ENCODE data around the gene ADGRF1. TPM values are rescaled to one million over a fixed set of nuclear protein-coding genes. Genes with fewer than 3 reads are reported as not detected.

ADGRF1 gene
- total and polyA plus RNA-seq, 11 donors: 0.23 TPM; not detected in 10

DNA sequence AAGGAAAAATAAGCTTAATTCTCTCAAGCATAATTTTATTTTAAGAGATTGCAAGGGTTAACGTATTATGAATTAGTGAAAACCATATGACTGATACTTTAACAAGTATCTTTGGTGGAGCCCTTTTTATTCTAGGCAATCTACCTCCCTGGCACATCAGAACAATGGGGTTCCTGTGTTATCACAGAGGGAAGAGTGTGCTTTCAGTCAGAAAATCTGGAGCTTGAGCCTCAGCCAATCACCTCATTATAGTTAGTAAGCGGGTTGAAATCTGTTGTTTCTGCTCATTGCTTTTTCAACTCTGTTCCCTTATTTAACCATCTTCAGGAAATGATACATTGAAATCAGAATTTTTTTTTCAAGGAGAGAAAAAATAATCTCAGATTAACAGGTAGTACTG lies 391 bp downstream of the ADGRF1 start:
- ATAC-seq: no peak

DNA sequence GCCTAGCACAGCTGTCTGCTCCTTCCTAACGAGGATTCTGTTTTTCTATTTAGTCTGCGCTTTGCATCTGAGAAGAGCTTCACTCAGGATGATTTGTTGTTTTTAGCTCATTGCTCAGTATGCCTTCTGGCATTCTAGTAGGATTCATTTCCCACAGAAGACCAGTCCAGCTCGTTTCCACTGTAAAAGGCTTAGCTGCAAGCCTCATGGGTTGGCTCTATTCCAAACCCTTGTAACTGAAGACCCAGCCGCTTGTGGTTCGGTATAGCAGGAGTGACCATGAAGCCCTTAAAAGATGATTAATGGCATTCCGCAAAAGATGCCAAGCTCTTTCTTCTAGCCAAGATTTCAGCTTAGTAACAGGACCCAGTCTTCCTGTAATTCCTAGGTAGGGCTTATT lies 7.2 kb downstream of the ADGRF1 start:
- intact Hi-C loops (cut with DNase I): no loop called here
- Histone ChIP-seq H3K36me3 (no peaks in the 10 kb centered on the region), H3K4me1 (peaks cover 0 to 28% (median 16%) of the 10 kb centered on the region in 12 donors), H3K27ac (peak overlapping the region in 2 of 12 donors; percentile 20 to 31), H3K9me3 (no peaks in the 10 kb centered on the region), H3K4me3 (no peak overlapping the region), H3K27me3 (peaks cover 0 to 13% (median 0%) of the 10 kb centered on the region in 9 donors)
- TF ChIP-seq, protein P1, sequence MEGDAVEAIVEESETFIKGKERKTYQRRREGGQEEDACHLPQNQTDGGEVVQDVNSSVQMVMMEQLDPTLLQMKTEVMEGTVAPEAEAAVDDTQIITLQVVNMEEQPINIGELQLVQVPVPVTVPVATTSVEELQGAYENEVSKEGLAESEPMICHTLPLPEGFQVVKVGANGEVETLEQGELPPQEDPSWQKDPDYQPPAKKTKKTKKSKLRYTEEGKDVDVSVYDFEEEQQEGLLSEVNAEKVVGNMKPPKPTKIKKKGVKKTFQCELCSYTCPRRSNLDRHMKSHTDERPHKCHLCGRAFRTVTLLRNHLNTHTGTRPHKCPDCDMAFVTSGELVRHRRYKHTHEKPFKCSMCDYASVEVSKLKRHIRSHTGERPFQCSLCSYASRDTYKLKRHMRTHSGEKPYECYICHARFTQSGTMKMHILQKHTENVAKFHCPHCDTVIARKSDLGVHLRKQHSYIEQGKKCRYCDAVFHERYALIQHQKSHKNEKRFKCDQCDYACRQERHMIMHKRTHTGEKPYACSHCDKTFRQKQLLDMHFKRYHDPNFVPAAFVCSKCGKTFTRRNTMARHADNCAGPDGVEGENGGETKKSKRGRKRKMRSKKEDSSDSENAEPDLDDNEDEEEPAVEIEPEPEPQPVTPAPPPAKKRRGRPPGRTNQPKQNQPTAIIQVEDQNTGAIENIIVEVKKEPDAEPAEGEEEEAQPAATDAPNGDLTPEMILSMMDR (IDR thresholded peaks at IDR 0.05): no peak
- no peak for TF ChIP-seq POLR2A (IDR thresholded peaks at IDR 0.05)
- DNase-seq (peak in 3 of 5 donors; percentile 19 to 28 (median 26)), ATAC-seq (peak; percentile 26 to 56 (median 46))
- 20 to 36% (median 29%) methylated on average over 6 of the region's 6 CpGs for WGBS, 4 donors

More for the DNA sequence above, 391 bp downstream of the ADGRF1 start:
- 66 to 70% (median 69%) methylated on average over 2 of the region's 2 CpGs for WGBS, 4 donors
- no peaks in the 10 kb centered on the region for H3K27me3 ChIP-seq
- intact Hi-C loops (cut with DNase I): loop anchor here in 3 of 10 donors (5.0 to 10.0 kb wide), 3 partner anchors 184 to 627 kb away; no protein-coding TSS in a partner anchor
- TF ChIP-seq POLR2A (IDR thresholded peaks at IDR 0.05): no peak
- TF ChIP-seq, protein P1 (IDR thresholded peaks at IDR 0.05): no peak
- H3K27ac ChIP-seq: no peak overlapping the region
- peaks cover 0 to under 1% (median 0%) of the 10 kb centered on the region in 12 donors for H3K4me1 ChIP-seq
- H3K4me3 ChIP-seq: no peak overlapping the region
- H3K36me3 ChIP-seq: no peaks in the 10 kb centered on the region
- no peak for DNase-seq
- no peaks in the 10 kb centered on the region for H3K9me3 ChIP-seq

DNA sequence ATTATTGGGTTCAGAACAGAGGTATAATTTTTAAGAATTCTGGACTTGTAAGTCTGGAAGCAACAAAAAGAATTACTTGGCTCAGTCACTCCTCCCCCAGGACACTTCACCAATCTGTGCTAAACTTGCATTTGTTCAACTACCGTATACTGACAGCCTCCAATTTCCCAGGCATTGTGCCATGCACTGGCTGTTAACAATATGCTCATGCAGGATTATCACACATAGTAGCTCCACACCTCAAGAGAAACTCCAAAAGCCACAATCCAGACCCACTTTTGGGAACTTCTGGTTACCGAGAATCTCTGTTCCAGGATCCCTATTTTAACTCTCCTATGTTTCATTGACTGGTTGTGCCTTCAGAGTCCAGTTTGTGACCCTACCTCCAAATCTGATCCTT lies 7.7 kb downstream of the ADGRF1 start:
- no peaks in the 10 kb centered on the region for H3K9me3 ChIP-seq
- WGBS, 4 donors: 43 to 54% (median 52%) methylated on average over 2 of the region's 2 CpGs
- intact Hi-C loops (cut with DNase I): no loop called here
- ATAC-seq: no peak
- peaks cover 0 to 28% (median 16%) of the 10 kb centered on the region in 12 donors for H3K4me1 ChIP-seq
- H3K36me3 ChIP-seq: no peaks in the 10 kb centered on the region
- no peak overlapping the region for H3K4me3 ChIP-seq
- DNase-seq: no peak
- TF ChIP-seq, protein P1 (IDR thresholded peaks at IDR 0.05): no peak
- no peak for TF ChIP-seq POLR2A (IDR thresholded peaks at IDR 0.05)
- H3K27me3 ChIP-seq: peaks cover 0 to 13% (median 0%) of the 10 kb centered on the region in 9 donors
- peak overlapping the region in 2 of 12 donors; percentile 20 to 31 for H3K27ac ChIP-seq

DNA sequence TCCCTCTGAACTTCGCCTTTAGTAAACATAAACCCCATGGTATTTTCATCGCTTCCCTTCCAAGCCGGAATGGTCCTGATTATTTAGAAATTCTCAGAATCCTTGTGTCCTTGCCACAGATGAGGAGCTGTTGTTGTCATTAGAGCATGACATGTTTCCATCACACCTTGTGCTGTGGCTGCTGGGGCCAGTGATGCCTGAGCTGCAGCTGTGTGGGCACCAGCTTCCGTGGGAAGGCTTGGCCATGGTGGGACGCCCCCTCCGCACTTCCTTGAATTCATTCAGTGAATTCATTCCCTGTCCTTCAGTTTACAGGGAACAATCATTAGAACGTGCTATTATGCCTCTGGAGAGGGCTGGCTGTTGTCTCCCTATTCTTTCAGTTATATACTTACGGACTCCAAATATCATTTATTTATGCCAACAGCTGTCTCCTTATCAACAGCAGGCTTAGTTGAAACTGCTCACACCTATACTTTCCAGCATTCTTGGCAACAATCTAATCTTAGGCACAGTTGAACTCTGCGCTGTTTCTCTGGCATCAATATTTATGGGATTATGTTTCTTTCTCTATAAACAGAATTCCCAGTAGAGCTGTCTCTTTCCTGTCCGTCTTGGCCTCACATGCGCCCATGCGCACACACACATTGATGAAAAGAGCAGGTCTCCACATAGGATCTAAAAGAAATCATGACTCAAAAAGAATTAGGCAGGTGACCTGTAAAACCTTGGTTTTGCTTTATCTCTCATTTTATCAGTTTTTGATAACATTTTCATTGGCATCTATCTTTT lies 9.0 kb downstream of the ADGRF1 start:
- WGBS, 4 donors: 51 to 57% (median 55%) methylated on average over 12 of the region's 12 CpGs
- H3K27ac ChIP-seq: peak overlapping the region in 3 of 12 donors; percentile 14 to 37 (median 28)
- peaks cover 0 to 13% (median 0%) of the 10 kb centered on the region in 9 donors for H3K27me3 ChIP-seq
- peaks cover 0 to 28% (median 16%) of the 10 kb centered on the region in 12 donors for H3K4me1 ChIP-seq
- no peak for TF ChIP-seq POLR2A (IDR thresholded peaks at IDR 0.05)
- intact Hi-C loops (cut with DNase I): no loop called here
- ATAC-seq: peak in 1 of 4 donors; percentile 34
- no peaks in the 10 kb centered on the region for H3K36me3 ChIP-seq
- H3K9me3 ChIP-seq: no peaks in the 10 kb centered on the region
- DNase-seq: no peak
- no peak overlapping the region for H3K4me3 ChIP-seq
